ENCODE results near the gene MFSD12.

The MFSD12 gene

GRCh38 chr19:3523361-3524077, 33.9 kb downstream of the MFSD12 start:
- Histone ChIP-seq H2AFZ (ENCODE audit: low read length) (no peak overlapping the region), H4K20me1 (ENCODE audit: insufficient read depth, low read length, poor library complexity, severe bottlenecking) (peaks cover 27% of the 10 kb centered on the region), H3K27me3 (ENCODE audit: insufficient read depth, low read length, poor library complexity, severe bottlenecking) (no peaks in the 10 kb centered on the region), H3K79me2 (ENCODE audit: insufficient read depth, low read length) (peaks cover 40% of the 10 kb centered on the region), H3K9me3 (ENCODE audit: insufficient read depth, low read depth, low read length) (no peaks in the 10 kb centered on the region), H3K4me1 (ENCODE audit: insufficient read depth, low read length, poor library complexity, severe bottlenecking) (no peaks in the 10 kb centered on the region), H3K36me3 (ENCODE audit: insufficient read depth, low read length) (peaks cover 71% of the 10 kb centered on the region; the same call in 1 of the 2 replicates), H3K9ac (ENCODE audit: low read depth, low read length, poor library complexity, severe bottlenecking) (no peak overlapping the region), H3F3A (ENCODE audit: low read depth) (no peaks in the 10 kb centered on the region), H3K9me2 (replicated peaks; ENCODE audit: low read depth, low read length) (no peaks in the 10 kb centered on the region), H3K4me3 (ENCODE audit: low read length, poor library complexity, severe bottlenecking) (no peak overlapping the region), H3K4me2 (ENCODE audit: low read depth, low read length, poor library complexity, severe bottlenecking) (no peak overlapping the region)
- TF ChIP-seq EZH2phosphoT487 (IDR thresholded peaks at IDR 0.05; ENCODE audit: borderline replicate concordance) (no peak), CTCF (conservative IDR thresholded peaks at IDR 0.05; ENCODE audit: low read length) (no peak)

GRCh38 chr19:3522421-3523360, 34.7 kb downstream of the MFSD12 start:
- Histone ChIP-seq H3K4me1 (ENCODE audit: insufficient read depth, low read length, poor library complexity, severe bottlenecking) (no peaks in the 10 kb centered on the region), H3K9ac (ENCODE audit: low read depth, low read length, poor library complexity, severe bottlenecking) (no peak overlapping the region), H2AFZ (ENCODE audit: low read length) (no peak overlapping the region), H3K27me3 (ENCODE audit: insufficient read depth, low read length, poor library complexity, severe bottlenecking) (no peaks in the 10 kb centered on the region), H3K79me2 (ENCODE audit: insufficient read depth, low read length) (peaks cover 49% of the 10 kb centered on the region), H3K9me3 (ENCODE audit: insufficient read depth, low read depth, low read length) (no peaks in the 10 kb centered on the region), H4K20me1 (ENCODE audit: insufficient read depth, low read length, poor library complexity, severe bottlenecking) (peaks cover 27% of the 10 kb centered on the region), H3K9me2 (replicated peaks; ENCODE audit: low read depth, low read length) (no peaks in the 10 kb centered on the region), H3K36me3 (ENCODE audit: insufficient read depth, low read length) (peaks cover 71% of the 10 kb centered on the region; the same call in 1 of the 2 replicates), H3F3A (ENCODE audit: low read depth) (no peaks in the 10 kb centered on the region), H3K4me2 (ENCODE audit: low read depth, low read length, poor library complexity, severe bottlenecking) (no peak overlapping the region), H3K4me3 (ENCODE audit: low read length, poor library complexity, severe bottlenecking) (no peak overlapping the region)
- TF ChIP-seq EZH2phosphoT487 (IDR thresholded peaks at IDR 0.05; ENCODE audit: borderline replicate concordance) = no peak
- no peak for TF ChIP-seq CTCF (conservative IDR thresholded peaks at IDR 0.05; ENCODE audit: low read length)

GRCh38 chr19:3521104-3521445, 36.3 kb downstream of the MFSD12 start:
- H3K4me2 ChIP-seq (ENCODE audit: low read depth, low read length, poor library complexity, severe bottlenecking) = no peak overlapping the region
- TF ChIP-seq EZH2phosphoT487 (IDR thresholded peaks at IDR 0.05; ENCODE audit: borderline replicate concordance) (no peak), CTCF (conservative IDR thresholded peaks at IDR 0.05; ENCODE audit: low read length) (no peak)
- no peak overlapping the region for H3K9ac ChIP-seq (ENCODE audit: low read depth, low read length, poor library complexity, severe bottlenecking)
- H3K9me3 ChIP-seq (ENCODE audit: insufficient read depth, low read depth, low read length) = no peaks in the 10 kb centered on the region
- H2AFZ ChIP-seq (ENCODE audit: low read length) = no peak overlapping the region
- H3K4me1 ChIP-seq (ENCODE audit: insufficient read depth, low read length, poor library complexity, severe bottlenecking) = no peaks in the 10 kb centered on the region
- H3F3A ChIP-seq (ENCODE audit: low read depth) = no peaks in the 10 kb centered on the region
- peaks cover 37% of the 10 kb centered on the region for H4K20me1 ChIP-seq (ENCODE audit: insufficient read depth, low read length, poor library complexity, severe bottlenecking)
- H3K4me3 ChIP-seq (ENCODE audit: low read length, poor library complexity, severe bottlenecking) = no peak overlapping the region
- no peaks in the 10 kb centered on the region for H3K27me3 ChIP-seq (ENCODE audit: insufficient read depth, low read length, poor library complexity, severe bottlenecking)
- no peaks in the 10 kb centered on the region for H3K9me2 ChIP-seq (replicated peaks; ENCODE audit: low read depth, low read length)
- H3K79me2 ChIP-seq (ENCODE audit: insufficient read depth, low read length) = peaks cover 65% of the 10 kb centered on the region
- peaks cover 55% of the 10 kb centered on the region; the same call in 1 of the 2 replicates for H3K36me3 ChIP-seq (ENCODE audit: insufficient read depth, low read length)

Measured in Loucy (cell line).